ENCODE measurements around the gene PLA2R1. TPM values are rescaled to one million over a fixed set of nuclear protein-coding genes. Genes with fewer than 3 reads are reported as not detected.

The PLA2R1 gene
- total RNA-seq, 1 experiment from 2014 or later, result 1.1 TPM

GRCh38 chr2:159941729-159942128 lies 120.7 kb downstream of the PLA2R1 start (continued):
- TF ChIP-seq ZNF532 (CRISPR knock-in tag; IDR thresholded peaks at IDR 0.05; ENCODE audit: borderline replicate concordance) (no peak), MXD4 (CRISPR knock-in tag; IDR thresholded peaks at IDR 0.05; ENCODE audit: borderline replicate concordance) (no peak), HMGA2 (CRISPR knock-in tag; IDR thresholded peaks at IDR 0.05) (no peak), ZNF512 (CRISPR knock-in tag; IDR thresholded peaks at IDR 0.05; ENCODE audit: borderline replicate concordance) (no peak), ERG (CRISPR knock-in tag; IDR thresholded peaks at IDR 0.05) (no peak), ZMAT4 (CRISPR knock-in tag; IDR thresholded peaks at IDR 0.05) (no peak)

GRCh38 chr2:159939946-159940345 lies 122.5 kb downstream of the PLA2R1 start:
- no peak overlapping the region for H3K4me3 Mint-ChIP-seq
- peak; percentile 43; the same call in 1 of the 2 replicates for ATAC-seq
- peaks cover 8% of the 10 kb centered on the region for H3K9me3 Mint-ChIP-seq
- CTCF ChIA-PET, result interaction anchor here (0.7 to 2.6 kb wide), 4 partner anchors 13 to 184 kb away, joined by 3 to 8 read pairs (median 4); no protein-coding TSS in a partner anchor
- POLR2A ChIA-PET, result no interaction called here
- H3K27ac Mint-ChIP-seq, result no peak overlapping the region
- H3K36me3 Mint-ChIP-seq, result no peaks in the 10 kb centered on the region; the same call in 1 of the 2 replicates
- no peaks in the 10 kb centered on the region for H3K27me3 Mint-ChIP-seq (ENCODE audit: low read depth)
- DNase-seq (ENCODE audit: low spot score), result no peak
- no peak for TF ChIP-seq ZNF423 (CRISPR knock-in tag; IDR thresholded peaks at IDR 0.05)
- TF ChIP-seq JUN (CRISPR knock-in tag; IDR thresholded peaks at IDR 0.05), result no peak
- TF ChIP-seq NR3C1 (CRISPR knock-in tag; conservative IDR thresholded peaks at IDR 0.05; ENCODE audit: low read depth), result no peak
- TF ChIP-seq ETV6 (CRISPR knock-in tag; IDR thresholded peaks at IDR 0.05), result no peak
- TF ChIP-seq MXD4 (CRISPR knock-in tag; IDR thresholded peaks at IDR 0.05; ENCODE audit: borderline replicate concordance), result no peak
- TF ChIP-seq MAX (CRISPR knock-in tag; IDR thresholded peaks at IDR 0.05), result no peak
- TF ChIP-seq CTCF (IDR thresholded peaks at IDR 0.05), result no peak
- no peak for TF ChIP-seq RORB (CRISPR knock-in tag; IDR thresholded peaks at IDR 0.05)
- no peak for TF ChIP-seq SOX15 (CRISPR knock-in tag; IDR thresholded peaks at IDR 0.05)
- no peak for TF ChIP-seq OVOL2 (CRISPR knock-in tag; IDR thresholded peaks at IDR 0.05; ENCODE audit: borderline replicate concordance)
- TF ChIP-seq HMGA2 (CRISPR knock-in tag; IDR thresholded peaks at IDR 0.05), result no peak
- no peak for TF ChIP-seq PREB (CRISPR knock-in tag; IDR thresholded peaks at IDR 0.05; ENCODE audit: borderline replicate concordance)
- no peak for TF ChIP-seq RELA (CRISPR knock-in tag; IDR thresholded peaks at IDR 0.05; ENCODE audit: borderline replicate concordance)
- no peaks in the 10 kb centered on the region for H3K4me1 Mint-ChIP-seq

Measured in WTC11 (cell line).